Neural cell (in vitro differentiated cells): ENCODE data around the gene IQSEC1.

Source experiments
- EP300 ChIP-seq: fragments of 450-650 bp; conservative IDR thresholded peaks from 2 replicates; pipeline ENCODE4 v1.6.1; 2014; ENCODE audit warnings: antibody characterized with exemption, mild to moderate bottlenecking, moderate library complexity; ENCODE audit not compliant: poor library complexity, severe bottlenecking
- EZH2 ChIP-seq: fragments of 200-600, 300-800 bp; shearing (Covaris generic), sonication (generic); IDR thresholded peaks from 2 replicates; pipeline ENCODE4 v1.6.1; 2014; ENCODE audit warnings: antibody characterized with exemption, low read length, borderline replicate concordance, mild to moderate bottlenecking; ENCODE audit not compliant: insufficient read depth, poor library complexity, severe bottlenecking
- MXI1 ChIP-seq: fragments of 450-650 bp; conservative IDR thresholded peaks from 2 replicates; pipeline ENCODE4 v1.6.1; 2014; ENCODE audit warnings: antibody characterized with exemption, mild to moderate bottlenecking; ENCODE audit not compliant: poor library complexity, severe bottlenecking
- POLR2AphosphoS5 ChIP-seq: IDR thresholded peaks from 2 replicates; pipeline ENCODE4 v1.6.1; 2012
- RAD21 ChIP-seq: fragments of 450-650 bp; conservative IDR thresholded peaks from 2 replicates; pipeline ENCODE4 v1.6.1; 2014; ENCODE audit warnings: antibody characterized with exemption, mild to moderate bottlenecking, moderate library complexity
- REST ChIP-seq: IDR thresholded peaks from 2 replicates; pipeline ENCODE4 v1.6.1; 2012; ENCODE audit warnings: borderline replicate concordance
- SMC3 ChIP-seq: fragments of 450-650 bp; conservative IDR thresholded peaks from 2 replicates; pipeline ENCODE4 v1.6.1; 2014; ENCODE audit warnings: antibody characterized with exemption, mild to moderate bottlenecking, moderate library complexity; ENCODE audit not compliant: poor library complexity
- TAF1 ChIP-seq: IDR thresholded peaks from 2 replicates; pipeline ENCODE4 v1.6.1; 2012; ENCODE audit warnings: low read depth
- TF ChIP-seq, protein P1 (sequence below): fragments of 450-650 bp; IDR thresholded peaks from 2 replicates; pipeline ENCODE4 v1.5.1; 2014; ENCODE audit warnings: antibody characterized with exemption, mild to moderate bottlenecking, moderate library complexity; ENCODE audit not compliant: poor library complexity, severe bottlenecking

GRCh38 chr3:12877040-12877439 is 196.2 kb downstream of the IQSEC1 start:
- no peak for TF ChIP-seq SMC3
- TF ChIP-seq, protein P1, sequence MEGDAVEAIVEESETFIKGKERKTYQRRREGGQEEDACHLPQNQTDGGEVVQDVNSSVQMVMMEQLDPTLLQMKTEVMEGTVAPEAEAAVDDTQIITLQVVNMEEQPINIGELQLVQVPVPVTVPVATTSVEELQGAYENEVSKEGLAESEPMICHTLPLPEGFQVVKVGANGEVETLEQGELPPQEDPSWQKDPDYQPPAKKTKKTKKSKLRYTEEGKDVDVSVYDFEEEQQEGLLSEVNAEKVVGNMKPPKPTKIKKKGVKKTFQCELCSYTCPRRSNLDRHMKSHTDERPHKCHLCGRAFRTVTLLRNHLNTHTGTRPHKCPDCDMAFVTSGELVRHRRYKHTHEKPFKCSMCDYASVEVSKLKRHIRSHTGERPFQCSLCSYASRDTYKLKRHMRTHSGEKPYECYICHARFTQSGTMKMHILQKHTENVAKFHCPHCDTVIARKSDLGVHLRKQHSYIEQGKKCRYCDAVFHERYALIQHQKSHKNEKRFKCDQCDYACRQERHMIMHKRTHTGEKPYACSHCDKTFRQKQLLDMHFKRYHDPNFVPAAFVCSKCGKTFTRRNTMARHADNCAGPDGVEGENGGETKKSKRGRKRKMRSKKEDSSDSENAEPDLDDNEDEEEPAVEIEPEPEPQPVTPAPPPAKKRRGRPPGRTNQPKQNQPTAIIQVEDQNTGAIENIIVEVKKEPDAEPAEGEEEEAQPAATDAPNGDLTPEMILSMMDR: no peak
- TF ChIP-seq TAF1: no peak
- no peak for TF ChIP-seq MXI1
- TF ChIP-seq EZH2: no peak
- TF ChIP-seq POLR2AphosphoS5: no peak
- no peak for TF ChIP-seq REST
- no peak for TF ChIP-seq RAD21
- TF ChIP-seq EP300: no peak
